Smooth muscle cell (in vitro differentiated cells): Measurements from ENCODE around the gene YY1AP1. TPM values are rescaled to one million over a fixed set of nuclear protein-coding genes. Genes with fewer than 3 reads are reported as not detected.
"Not testable (repeated sequence)": the region's sequence is repeated elsewhere in the genome, so short reads cannot be mapped to it uniquely, and the experiment has no call there.

Experiments
- DNase-seq: peaks from one replicate; lab custom pipeline; 2025; ENCODE audit not compliant: unreplicated experiment; lab: John Stamatoyannopoulos, UW
- H2AFZ ChIP-seq: fragments of 200-600 bp; sonication (generic); 2 replicates; pipeline ENCODE4 v1.6.0; 2016; ENCODE audit warnings: antibody characterized with exemption, low read depth, mild to moderate bottlenecking
- H3F3A ChIP-seq: fragments of 200-600 bp; sonication (generic); 2 replicates; pipeline ENCODE4 v1.6.0; 2017; ENCODE audit warnings: antibody characterized with exemption, low read depth
- H3K27ac ChIP-seq: fragments of 200-600 bp; sonication (generic); 2 replicates; pipeline ENCODE4 v1.5.1; 2016; ENCODE audit warnings: low read depth, mild to moderate bottlenecking
- H3K27me3 ChIP-seq: fragments of 200-600 bp; sonication (generic); 2 replicates; pipeline ENCODE4 v1.6.1; 2016; ENCODE audit warnings: low read depth, mild to moderate bottlenecking
- H3K36me3 ChIP-seq: fragments of 200-600 bp; sonication (generic); 2 replicates; pipeline ENCODE4 v1.5.1; 2016; ENCODE audit warnings: low read depth
- H3K4me1 ChIP-seq: fragments of 200-600 bp; sonication (generic); 2 replicates; pipeline ENCODE4 v1.5.1; 2016; ENCODE audit warnings: low read depth
- H3K4me2 ChIP-seq: fragments of 200-600 bp; sonication (generic); 2 replicates; pipeline ENCODE4 v1.6.0; 2016; ENCODE audit warnings: mild to moderate bottlenecking
- H3K4me3 ChIP-seq: fragments of 200-600 bp; sonication (generic); 2 replicates; pipeline ENCODE4 v1.5.1; 2016; ENCODE audit warnings: mild to moderate bottlenecking
- H3K79me2 ChIP-seq: fragments of 200-600 bp; sonication (generic); 2 replicates; pipeline ENCODE4 v1.6.0; 2016; ENCODE audit warnings: low read depth, mild to moderate bottlenecking
- H3K9ac ChIP-seq: fragments of 200-600 bp; sonication (generic); 2 replicates; pipeline ENCODE4 v1.6.0; 2016; ENCODE audit warnings: low read depth
- H3K9me3 ChIP-seq: fragments of 200-600 bp; sonication (generic); replicated peaks from 2 replicates; pipeline ENCODE4 v1.5.1; 2016; ENCODE audit warnings: low read depth
- H4K20me1 ChIP-seq: fragments of 200-600 bp; sonication (generic); 2 replicates; pipeline ENCODE4 v1.6.0; 2016; ENCODE audit warnings: low read depth
- CTCF ChIP-seq: fragments of 200-600 bp; sonication (generic); IDR thresholded peaks from 2 replicates; pipeline ENCODE4 v1.5.1; 2017; ENCODE audit warnings: borderline replicate concordance, mild to moderate bottlenecking, antibody characterized with exemption; ENCODE audit not compliant: insufficient read depth, poor library complexity, severe bottlenecking
- WGBS: methylation state at CpG from one replicate; pipeline ENCODE4 v1.1.7; 2016; ENCODE audit warnings: low lambda C conversion rate; 5-methylcytosine and 5-hydroxymethylcytosine counted together
- polyA plus RNA-seq: library from polyadenylated mRNA; unstranded; fragments of >200 nt; fragmentation: Nextera tagmentation; extraction: Ambion mirVana; gene quantifications from 2 replicates; pipeline ENCODE4 v1.2.1, GENCODE V29; 2016
- total RNA-seq: library from RNA; depleted of rRNA; stranded (reverse); fragments of >200 nt; gene quantifications from 2 replicates; pipeline ENCODE4 v1.2.3, GENCODE V29; 2014

Gene YY1AP1
- total and polyA plus RNA-seq, 2 experiments from 2014 or later, result 27.8 to 33.9 TPM

- Histone ChIP-seq H3K9me3 (no peaks in the 10 kb centered on the region), H2AFZ (no peak overlapping the region), H3K79me2 (no peaks in the 10 kb centered on the region), H3K27ac (no peak overlapping the region), H3F3A (no peaks in the 10 kb centered on the region), H3K36me3 (no peaks in the 10 kb centered on the region), H3K9ac (no peak overlapping the region), H3K4me3 (no peak overlapping the region), H3K4me2 (no peak overlapping the region), H4K20me1 (no peaks in the 10 kb centered on the region), H3K27me3 (no peaks in the 10 kb centered on the region), H3K4me1 (peaks cover 4% of the 10 kb centered on the region)
- WGBS, result 86% methylated on average over 6 of the region's 6 CpGs
- no peak for DNase-seq
- no peak for TF ChIP-seq CTCF
Observed at GRCh38 chr1:155645648-155646047, 42.9 kb downstream of the YY1AP1 start.

- Histone ChIP-seq H3K4me3 (no peak overlapping the region), H3K27ac (no peak overlapping the region), H3F3A (no peaks in the 10 kb centered on the region), H3K27me3 (no peaks in the 10 kb centered on the region), H3K36me3 (no peaks in the 10 kb centered on the region), H3K4me1 (peaks cover 4% of the 10 kb centered on the region), H3K9me3 (no peaks in the 10 kb centered on the region), H3K9ac (no peak overlapping the region), H3K79me2 (no peaks in the 10 kb centered on the region), H2AFZ (no peak overlapping the region), H4K20me1 (no peaks in the 10 kb centered on the region), H3K4me2 (no peak overlapping the region)
- 87% methylated on average over 4 of the region's 4 CpGs for WGBS
- no peak for DNase-seq
- TF ChIP-seq CTCF, result no peak
Observed at GRCh38 chr1:155645034-155645598, 43.5 kb downstream of the YY1AP1 start.

- H3K9ac ChIP-seq, result no peak overlapping the region
- no peak overlapping the region for H3K4me2 ChIP-seq
- no peaks in the 10 kb centered on the region for H4K20me1 ChIP-seq
- WGBS, result 95% methylated on average over 3 of the region's 3 CpGs
- no peaks in the 10 kb centered on the region for H3K36me3 ChIP-seq
- H3F3A ChIP-seq, result no peaks in the 10 kb centered on the region
- no peaks in the 10 kb centered on the region for H3K27me3 ChIP-seq
- DNase-seq, result no peak
- TF ChIP-seq CTCF, result no peak
- no peak overlapping the region for H3K27ac ChIP-seq
- H3K79me2 ChIP-seq, result no peaks in the 10 kb centered on the region
- no peak overlapping the region for H2AFZ ChIP-seq
- no peak overlapping the region for H3K4me3 ChIP-seq
- H3K4me1 ChIP-seq, result peaks cover 2% of the 10 kb centered on the region
- H3K9me3 ChIP-seq, result no peaks in the 10 kb centered on the region
Observed at GRCh38 chr1:155643230-155643629, 45.3 kb downstream of the YY1AP1 start.

- H3K4me1 ChIP-seq, H3K79me2 ChIP-seq, H3K9me3 ChIP-seq, DNase-seq, H2AFZ ChIP-seq, H3K36me3 ChIP-seq, H3K4me3 ChIP-seq, H3F3A ChIP-seq, H3K4me2 ChIP-seq, H3K27ac ChIP-seq, H4K20me1 ChIP-seq, H3K9ac ChIP-seq, H3K27me3 ChIP-seq: not testable (repeated sequence)
- 87% methylated on average over 11 of the region's 11 CpGs for WGBS
Observed at GRCh38 chr1:155642559-155643180, 45.9 kb downstream of the YY1AP1 start.
